Parathyroid adenoma (tissue), 2 donors: ENCODE measurements around the gene CDC42.

Source experiments
- H2AFZ ChIP-seq: fragments of 300-600 bp; sonication (generic); one replicate; pipeline ENCODE4 v1.7.0; 2017; ENCODE audit warnings: antibody characterized with exemption, mild to moderate bottlenecking
- H3K27ac ChIP-seq: fragments of 300-600 bp; sonication (generic); one replicate; pipeline ENCODE4 v1.7.0; 2017
- H3K27me3 ChIP-seq: fragments of 300-600 bp; sonication (generic); one replicate; pipeline ENCODE4 v1.7.0; 2017; ENCODE audit warnings: low read length; ENCODE audit not compliant: control insufficient read depth, insufficient read depth
- H3K36me3 ChIP-seq: fragments of 300-600 bp; sonication (generic); one replicate; pipeline ENCODE4 v1.7.0; 2017; ENCODE audit warnings: low read length; ENCODE audit not compliant: control insufficient read depth, insufficient read depth
- H3K4me1 ChIP-seq: fragments of 300-600 bp; sonication (generic); one replicate; pipeline ENCODE4 v1.7.0; 2017; ENCODE audit warnings: control low read depth
- H3K4me2 ChIP-seq: fragments of 300-600 bp; sonication (generic); one replicate; pipeline ENCODE4 v1.7.0; 2017; ENCODE audit warnings: low read length
- H3K4me3 ChIP-seq: fragments of 300-600 bp; sonication (generic); one replicate; pipeline ENCODE4 v1.7.0; 2017; ENCODE audit warnings: low read depth, low read length
- H3K79me2 ChIP-seq: fragments of 300-600 bp; sonication (generic); one replicate; pipeline ENCODE4 v1.7.0; 2017; ENCODE audit warnings: control low read depth
- H3K9ac ChIP-seq: fragments of 300-600 bp; sonication (generic); one replicate; pipeline ENCODE4 v1.7.0; 2017; ENCODE audit warnings: mild to moderate bottlenecking
- H3K9me3 ChIP-seq: fragments of 300-600 bp; sonication (generic); one replicate; pipeline ENCODE4 v1.7.0; 2017; ENCODE audit warnings: low read length; ENCODE audit not compliant: control insufficient read depth
- TF ChIP-seq, protein P1 (sequence below): fragments of 300-600 bp; sonication (generic); IDR thresholded peaks from one replicate; pipeline ENCODE4 v1.7.0; 2017; ENCODE audit warnings: antibody characterized with exemption, mild to moderate bottlenecking
- donor health status: primary hyperparathyroidism.

CDC42 gene

DNA sequence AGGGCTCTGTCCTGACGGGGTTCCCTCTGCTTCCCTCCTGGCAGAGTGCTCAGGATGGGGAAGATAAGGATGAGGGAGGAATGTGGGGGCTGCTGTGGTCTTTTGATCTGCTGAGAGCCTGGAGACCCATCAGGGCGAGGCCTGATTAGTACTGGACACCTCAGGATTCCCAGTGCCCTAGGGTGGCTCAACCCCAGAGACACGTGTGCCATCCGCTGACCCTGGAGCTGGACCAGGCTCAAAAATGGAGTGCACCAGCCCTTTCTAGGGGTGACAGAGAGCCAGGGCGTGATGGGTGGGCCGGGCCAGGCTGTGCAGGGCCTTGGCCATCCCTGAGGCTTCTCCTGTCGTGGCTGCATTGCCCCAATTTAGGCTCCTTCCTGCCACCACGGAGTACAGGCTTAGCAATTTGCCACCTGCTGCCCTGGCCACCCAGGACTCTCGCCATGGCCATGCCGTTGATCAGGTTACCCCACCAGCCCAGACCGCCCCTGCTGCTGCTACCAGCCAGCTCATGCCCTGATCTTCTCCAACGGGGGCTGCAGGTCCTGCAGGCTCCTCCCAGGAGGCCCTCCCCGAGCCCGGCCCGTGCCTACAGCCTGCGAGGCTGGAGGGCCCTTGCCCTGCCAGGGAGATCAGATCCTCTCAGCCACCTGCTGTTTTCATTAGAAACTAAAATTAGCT, 80.9 kb downstream of the CDC42 start:
- H3K9me3 ChIP-seq, result no peaks in the 10 kb centered on the region
- TF ChIP-seq, protein P1, sequence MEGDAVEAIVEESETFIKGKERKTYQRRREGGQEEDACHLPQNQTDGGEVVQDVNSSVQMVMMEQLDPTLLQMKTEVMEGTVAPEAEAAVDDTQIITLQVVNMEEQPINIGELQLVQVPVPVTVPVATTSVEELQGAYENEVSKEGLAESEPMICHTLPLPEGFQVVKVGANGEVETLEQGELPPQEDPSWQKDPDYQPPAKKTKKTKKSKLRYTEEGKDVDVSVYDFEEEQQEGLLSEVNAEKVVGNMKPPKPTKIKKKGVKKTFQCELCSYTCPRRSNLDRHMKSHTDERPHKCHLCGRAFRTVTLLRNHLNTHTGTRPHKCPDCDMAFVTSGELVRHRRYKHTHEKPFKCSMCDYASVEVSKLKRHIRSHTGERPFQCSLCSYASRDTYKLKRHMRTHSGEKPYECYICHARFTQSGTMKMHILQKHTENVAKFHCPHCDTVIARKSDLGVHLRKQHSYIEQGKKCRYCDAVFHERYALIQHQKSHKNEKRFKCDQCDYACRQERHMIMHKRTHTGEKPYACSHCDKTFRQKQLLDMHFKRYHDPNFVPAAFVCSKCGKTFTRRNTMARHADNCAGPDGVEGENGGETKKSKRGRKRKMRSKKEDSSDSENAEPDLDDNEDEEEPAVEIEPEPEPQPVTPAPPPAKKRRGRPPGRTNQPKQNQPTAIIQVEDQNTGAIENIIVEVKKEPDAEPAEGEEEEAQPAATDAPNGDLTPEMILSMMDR, result no peak
- no peak overlapping the region for H3K4me2 ChIP-seq
- H2AFZ ChIP-seq, result no peak overlapping the region
- no peaks in the 10 kb centered on the region for H3K36me3 ChIP-seq
- H3K79me2 ChIP-seq, result no peaks in the 10 kb centered on the region
- no peaks in the 10 kb centered on the region for H3K4me1 ChIP-seq
- no peak overlapping the region for H3K4me3 ChIP-seq
- no peak overlapping the region for H3K27ac ChIP-seq
- H3K9ac ChIP-seq, result no peak overlapping the region
- H3K27me3 ChIP-seq, result no peaks in the 10 kb centered on the region

DNA sequence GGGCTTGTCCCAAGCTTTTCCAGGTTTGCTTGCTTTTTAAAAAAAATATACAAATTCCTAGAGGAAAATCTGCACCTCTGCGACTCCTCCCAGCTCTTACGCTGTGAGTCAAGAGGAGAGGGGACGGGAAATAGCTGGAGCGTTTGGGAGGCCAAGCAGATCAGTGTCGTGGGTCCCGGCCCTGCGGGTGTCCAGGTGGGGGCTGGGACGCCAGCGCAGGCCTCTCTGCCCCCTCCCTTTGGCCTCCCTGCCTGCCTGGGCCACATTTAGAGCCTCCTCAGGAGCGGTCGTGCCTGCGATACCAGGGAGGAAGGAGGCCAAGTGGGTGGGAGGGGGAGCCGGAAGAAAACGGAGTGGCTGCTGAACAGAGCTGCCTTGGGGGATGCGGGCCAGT, 81.4 kb downstream of the CDC42 start:
- no peaks in the 10 kb centered on the region for H3K79me2 ChIP-seq
- no peak overlapping the region for H3K4me3 ChIP-seq
- no peaks in the 10 kb centered on the region for H3K4me1 ChIP-seq
- H3K36me3 ChIP-seq, result no peaks in the 10 kb centered on the region
- H3K4me2 ChIP-seq, result no peak overlapping the region
- no peaks in the 10 kb centered on the region for H3K9me3 ChIP-seq
- H2AFZ ChIP-seq, result no peak overlapping the region
- no peak overlapping the region for H3K9ac ChIP-seq
- no peak overlapping the region for H3K27ac ChIP-seq
- no peaks in the 10 kb centered on the region for H3K27me3 ChIP-seq
- TF ChIP-seq, protein P1, result no peak

GRCh38 chr1:22137004-22137720, 84.7 kb downstream of the CDC42 start:
- no peaks in the 10 kb centered on the region for H3K27me3 ChIP-seq
- H3K4me1 ChIP-seq, result no peaks in the 10 kb centered on the region
- no peaks in the 10 kb centered on the region for H3K36me3 ChIP-seq
- H3K9me3 ChIP-seq, result no peaks in the 10 kb centered on the region
- no peaks in the 10 kb centered on the region for H3K79me2 ChIP-seq
- H3K4me2 ChIP-seq, result no peak overlapping the region
- no peak overlapping the region for H2AFZ ChIP-seq
- TF ChIP-seq, protein P1, result no peak
- no peak overlapping the region for H3K27ac ChIP-seq
- H3K4me3 ChIP-seq, result no peak overlapping the region
- no peak overlapping the region for H3K9ac ChIP-seq

DNA sequence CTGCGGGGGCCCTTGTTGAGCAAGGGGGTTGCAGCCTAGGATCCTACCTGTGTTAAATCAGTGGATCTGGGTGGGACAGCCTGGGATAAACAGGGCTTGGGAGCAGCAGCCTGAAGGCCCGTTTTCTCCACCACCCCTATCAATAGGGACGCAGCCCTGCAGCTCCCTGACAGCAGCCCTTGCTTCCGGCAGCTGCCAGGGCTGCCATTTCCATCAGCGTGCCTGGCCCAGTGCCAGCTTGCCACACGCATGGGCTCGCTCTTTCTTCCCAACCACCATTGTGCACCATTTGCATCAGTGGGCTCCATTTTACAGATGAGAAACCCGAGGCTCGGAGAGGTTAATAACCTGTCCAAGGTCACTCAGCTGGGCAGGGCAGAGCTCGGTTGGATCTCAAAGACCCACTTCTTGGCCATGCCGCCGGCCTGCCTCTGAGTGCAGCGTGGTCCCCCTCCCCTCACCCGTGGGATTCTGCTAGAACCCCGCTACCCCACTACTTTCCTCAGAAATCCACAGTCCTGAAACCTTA, 86.6 kb downstream of the CDC42 start:
- TF ChIP-seq, protein P1, result no peak
- H3K27ac ChIP-seq, result no peak overlapping the region
- no peak overlapping the region for H3K4me2 ChIP-seq
- H3K27me3 ChIP-seq, result no peaks in the 10 kb centered on the region
- H3K9me3 ChIP-seq, result no peaks in the 10 kb centered on the region
- H3K4me1 ChIP-seq, result no peaks in the 10 kb centered on the region
- no peaks in the 10 kb centered on the region for H3K79me2 ChIP-seq
- H3K4me3 ChIP-seq, result no peak overlapping the region
- no peak overlapping the region for H2AFZ ChIP-seq
- no peak overlapping the region for H3K9ac ChIP-seq
- H3K36me3 ChIP-seq, result no peaks in the 10 kb centered on the region
